NCI-H82 treated with DMSO at 0.1 percent for 48 hours (cell line): ENCODE data around the gene RBP5.
A peak's percentile ranks its signal among the peaks of the same experiment; 100 is the strongest.

Source experiments
- DNase-seq: peaks from one replicate; lab custom pipeline; 2025; ENCODE audit not compliant: unreplicated experiment; lab: John Stamatoyannopoulos, UW

RBP5 gene

GRCh38 chr12:7128681-7129286 is at the start of gene RBP5:
Gene RBP5 (minus strand): TSS chr12:7128889. CDS start chr12:7128775, 114 bp downstream.
- no peak for DNase-seq

DNA sequence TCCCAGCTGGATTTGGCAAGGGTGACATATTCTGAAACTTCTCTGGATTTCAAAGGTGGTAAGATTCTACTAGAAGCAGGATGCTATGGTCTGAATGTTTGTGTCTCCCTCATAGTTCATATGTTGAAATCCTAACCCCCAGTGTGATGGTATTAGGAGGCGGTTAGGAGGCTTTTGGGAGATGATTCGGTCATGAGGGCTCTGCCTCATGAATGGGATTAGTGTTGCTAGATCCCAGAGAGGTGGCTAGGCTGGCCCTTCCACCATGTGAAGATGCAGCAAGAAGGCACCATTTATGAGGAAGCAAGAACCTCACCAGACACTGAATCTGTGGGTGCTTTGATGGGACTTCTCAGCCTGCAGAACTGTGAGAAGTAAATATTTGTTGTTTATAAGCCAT is 49.8 kb upstream of the RBP5 start:
- DNase-seq: no peak

DNA sequence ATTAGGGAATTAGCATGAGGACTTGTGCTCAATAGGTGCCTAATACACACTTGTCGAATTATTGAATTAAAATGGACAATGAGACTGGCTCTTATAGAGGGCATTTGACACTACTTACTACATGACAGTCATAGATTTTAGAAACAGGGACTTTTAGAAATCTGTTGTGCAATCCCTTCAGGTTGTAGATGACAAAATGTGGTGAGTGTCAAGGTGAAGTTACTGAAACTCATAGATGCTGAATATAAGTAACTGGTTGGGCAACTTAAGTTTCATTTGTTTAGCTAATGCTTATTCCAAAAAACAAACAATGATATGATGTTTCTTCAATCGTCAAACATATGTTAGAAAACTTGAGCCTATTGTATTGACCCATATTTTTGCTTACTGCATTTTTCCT is 47.9 kb upstream of the RBP5 start:
- no peak for DNase-seq

DNA sequence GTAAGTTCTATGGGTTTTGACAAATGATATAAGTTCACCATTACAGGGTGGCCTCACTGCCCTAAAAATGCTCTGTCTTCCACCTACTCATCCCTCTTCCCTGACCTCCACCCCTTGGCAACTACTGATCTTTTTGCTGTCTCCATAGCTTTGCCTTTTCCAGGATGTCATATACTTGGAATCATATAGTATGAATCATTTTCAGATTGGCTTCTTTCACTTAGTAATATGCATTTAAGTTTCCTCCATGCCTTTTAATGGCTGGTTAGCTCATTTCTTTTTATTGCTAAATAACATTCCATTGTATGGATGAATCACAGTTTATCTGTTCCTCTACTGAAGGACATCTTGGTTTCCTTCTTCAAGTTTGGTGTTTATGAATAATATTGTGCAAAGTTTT is 46.8 kb upstream of the RBP5 start:
- DNase-seq: no peak

DNA sequence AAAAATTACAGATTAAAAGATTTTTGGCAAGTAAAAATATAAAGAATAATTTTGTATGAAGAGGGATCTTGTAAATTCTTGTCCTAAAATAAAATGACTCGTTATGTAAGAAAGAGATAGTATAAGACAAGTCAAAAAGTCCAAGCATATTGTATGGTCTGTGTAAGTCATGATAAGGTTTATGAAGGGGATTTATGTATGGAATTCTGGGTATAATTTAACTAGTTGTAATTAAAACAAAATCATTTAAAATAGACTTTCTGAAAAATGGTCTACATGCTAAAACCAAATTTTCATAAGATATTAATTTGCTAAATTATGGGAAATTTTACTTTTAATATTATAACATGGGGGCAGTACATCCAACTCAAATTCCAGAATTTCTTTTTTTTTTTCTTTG is 43.2 kb upstream of the RBP5 start:
- DNase-seq: no peak

GRCh38 chr12:7169951-7170350 is 41.3 kb upstream of the RBP5 start:
- no peak for DNase-seq

- DNase-seq: peak; percentile 18
These were observed 34.0 kb upstream of the RBP5 start for GRCh38 chr12:7162691-7163114.

GRCh38 chr12:7161811-7162210 is 33.1 kb upstream of the RBP5 start:
- no peak for DNase-seq

DNA sequence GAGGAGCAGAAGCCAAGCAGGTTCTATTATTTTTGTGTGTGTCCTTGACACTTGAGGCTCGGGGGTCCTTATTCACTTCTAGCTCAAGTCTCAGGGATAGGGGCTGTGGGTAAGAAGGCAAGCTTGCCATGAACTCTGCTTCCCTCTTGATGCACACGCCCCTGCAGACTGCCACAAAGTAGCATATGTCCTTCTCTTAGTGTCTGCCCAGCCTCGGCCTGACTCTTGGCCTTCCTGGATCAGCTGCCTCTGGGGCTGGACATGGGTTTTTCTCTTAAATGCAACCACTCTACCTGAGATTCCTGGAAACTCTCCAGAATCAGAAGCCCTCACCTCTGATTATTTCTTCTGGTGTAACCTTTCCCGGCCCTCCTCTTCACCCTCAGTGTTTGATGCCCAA is 32.6 kb upstream of the RBP5 start:
- no peak for DNase-seq

- DNase-seq: no peak
These were observed 31.5 kb upstream of the RBP5 start for GRCh38 chr12:7160183-7160582.

GRCh38 chr12:7158781-7159609 is 30.3 kb upstream of the RBP5 start:
- DNase-seq: no peak

GRCh38 chr12:7157391-7157790 is 28.7 kb upstream of the RBP5 start:
- no peak for DNase-seq

- DNase-seq: no peak
These were observed 27.8 kb upstream of the RBP5 start for GRCh38 chr12:7156259-7157197.

DNA sequence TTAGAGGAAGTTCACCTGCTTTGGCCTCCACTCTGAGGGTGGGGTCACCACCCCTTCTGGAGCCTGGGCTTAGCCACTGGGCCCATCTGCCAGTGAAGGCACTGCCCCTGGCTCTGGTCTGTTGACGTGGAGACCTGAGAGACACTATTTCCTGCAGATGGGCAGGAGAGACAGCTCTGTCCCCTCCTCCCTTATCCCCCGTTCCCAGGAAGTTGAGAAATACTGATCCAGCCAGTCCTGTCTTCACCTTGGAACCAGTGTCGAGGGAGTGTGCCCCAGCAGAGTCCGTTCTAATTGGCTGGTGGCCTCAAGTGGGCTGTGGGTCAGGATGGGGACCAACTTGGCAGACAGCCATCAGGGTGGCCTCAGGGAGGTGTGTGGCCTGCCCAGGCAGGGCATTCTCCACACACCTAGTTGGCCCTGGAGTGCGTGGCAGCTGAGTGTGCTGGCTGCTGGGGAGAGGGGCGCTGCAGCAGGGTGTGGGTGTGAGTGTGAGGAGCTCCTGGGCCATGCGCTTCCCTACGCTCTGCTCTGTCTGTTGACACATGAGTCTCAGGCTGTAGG is 26.9 kb upstream of the RBP5 start:
- peak; percentile 56 for DNase-seq

GRCh38 chr12:7154901-7155470 is 26.3 kb upstream of the RBP5 start:
- DNase-seq: no peak

DNA sequence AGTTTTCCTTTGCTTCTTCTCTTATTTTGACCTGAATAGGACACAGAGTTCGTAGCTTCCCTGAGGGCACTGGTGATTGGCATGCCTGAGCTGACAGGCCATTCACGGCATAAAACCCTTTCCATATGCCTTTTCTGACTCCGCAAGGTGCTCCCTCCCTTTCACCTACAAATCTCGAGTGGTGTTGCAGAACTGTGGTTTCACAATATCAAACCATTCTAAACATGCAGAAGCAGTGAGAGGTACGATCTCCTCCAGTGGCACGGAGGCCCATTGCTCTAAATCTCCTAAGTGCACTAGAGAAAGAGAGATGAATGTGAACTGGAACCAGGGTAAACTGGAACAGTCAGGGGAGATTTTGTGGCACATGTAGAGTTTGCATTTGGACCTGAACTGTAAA is 25.4 kb upstream of the RBP5 start:
- no peak for DNase-seq

DNA sequence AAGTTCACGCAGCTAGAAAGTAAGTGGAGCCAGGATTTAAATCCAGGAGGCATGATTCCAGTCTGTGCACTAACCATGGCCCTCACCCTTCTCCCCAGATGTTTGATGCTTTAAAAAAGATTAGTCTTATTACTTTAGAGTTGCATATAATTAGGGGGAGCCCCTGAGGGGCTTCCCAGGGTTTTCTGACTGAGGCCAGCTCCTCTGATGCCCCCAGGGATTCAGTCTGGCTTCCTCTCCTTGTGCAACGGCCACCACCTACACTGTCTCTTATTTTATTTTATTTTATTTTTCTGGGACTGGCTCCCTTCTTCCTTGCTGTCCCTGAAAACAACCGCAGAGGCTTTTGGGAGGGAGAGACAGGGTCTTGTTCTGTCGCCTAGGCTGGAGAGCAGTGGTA is 24.1 kb upstream of the RBP5 start:
- DNase-seq: no peak

- no peak for DNase-seq
These were observed 22.8 kb upstream of the RBP5 start for GRCh38 chr12:7151532-7151931.

- DNase-seq: no peak
These were observed 22.2 kb upstream of the RBP5 start for GRCh38 chr12:7150841-7151240.

GRCh38 chr12:7150356-7150755 is 21.7 kb upstream of the RBP5 start:
- DNase-seq: no peak

GRCh38 chr12:7146906-7147305 is 18.2 kb upstream of the RBP5 start:
- DNase-seq: no peak
